ENCODE measurements around the gene GOLPH3. TPM values are rescaled to one million over a fixed set of nuclear protein-coding genes. Genes with fewer than 3 reads are reported as not detected.

The GOLPH3 gene
- total RNA-seq, 1 experiment from 2014 or later = 56.7 TPM

DNA sequence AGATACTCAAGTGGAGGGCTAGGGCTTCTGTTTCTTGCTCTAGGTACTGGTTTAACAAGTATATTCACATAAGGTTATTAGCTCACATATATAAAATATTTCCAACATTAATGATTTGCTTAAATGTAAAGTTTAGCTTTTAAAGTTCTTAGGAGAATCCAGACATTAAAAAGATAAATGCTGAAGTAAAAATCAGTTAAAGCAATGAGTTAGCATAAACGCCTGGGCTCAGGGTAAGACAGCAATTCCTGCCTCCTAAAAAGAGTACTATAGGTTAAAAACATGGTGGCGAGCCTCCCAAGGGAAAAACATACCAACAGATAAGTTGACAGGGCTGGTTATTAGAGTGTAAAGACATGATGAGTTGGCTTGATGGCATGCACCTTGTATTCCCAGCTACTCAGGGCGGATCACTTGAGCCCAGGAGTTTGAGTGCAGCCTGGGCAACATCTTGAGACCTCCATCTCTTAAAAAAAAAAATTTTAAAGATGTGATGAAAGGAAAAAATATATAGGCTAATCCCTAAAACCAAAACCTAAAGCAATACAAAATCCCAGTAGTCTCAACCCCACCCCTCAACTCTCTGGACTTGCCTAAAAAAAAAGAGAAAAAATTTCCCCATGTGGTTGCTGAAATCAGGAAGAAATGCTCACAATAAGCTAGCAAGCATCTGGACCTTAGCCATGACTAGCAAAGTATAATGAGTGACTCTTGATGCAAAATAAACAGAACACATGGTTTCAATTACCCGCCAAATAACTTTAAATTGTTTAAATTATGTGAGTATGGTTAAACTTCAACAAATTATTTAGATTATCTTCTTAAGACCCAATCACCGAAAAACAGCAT is 3.6 kb downstream of the GOLPH3 start:
- DNase-seq (ENCODE audit: low read depth) = peak; percentile 57

- no peak for DNase-seq (ENCODE audit: low read depth)
These were observed 5.6 kb downstream of the GOLPH3 start for GRCh38 chr5:32168460-32169033.

GRCh38 chr5:32165597-32165996 is 8.5 kb downstream of the GOLPH3 start:
- DNase-seq (ENCODE audit: low read depth) = no peak

- DNase-seq (ENCODE audit: low read depth) = no peak
These were observed 10.3 kb downstream of the GOLPH3 start for GRCh38 chr5:32163785-32164184.

DNA sequence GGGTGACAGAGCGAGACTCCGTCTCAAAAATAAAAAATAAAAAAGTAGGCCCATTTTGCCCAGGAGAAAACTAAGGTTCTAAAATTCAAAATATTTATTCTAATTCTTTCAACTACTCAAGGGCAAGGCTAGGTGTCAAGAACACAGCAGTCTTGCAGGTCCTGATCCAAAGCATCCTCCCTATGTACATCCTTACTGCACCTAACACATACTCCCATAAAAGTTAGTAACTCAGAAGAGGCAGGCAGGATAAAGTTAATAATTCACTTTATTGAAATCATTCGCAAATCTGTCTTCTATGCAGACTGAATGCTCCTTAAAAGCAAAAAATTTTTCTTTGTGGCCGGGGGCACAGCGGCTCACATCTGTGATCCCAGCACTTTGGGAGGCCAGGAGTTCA is 11.1 kb downstream of the GOLPH3 start:
- DNase-seq (ENCODE audit: low read depth) = no peak

GRCh38 chr5:32160228-32160627 is 13.9 kb downstream of the GOLPH3 start:
- no peak for DNase-seq (ENCODE audit: low read depth)

- no peak for DNase-seq (ENCODE audit: low read depth)
These were observed 14.6 kb downstream of the GOLPH3 start for GRCh38 chr5:32159328-32160072.

- DNase-seq (ENCODE audit: low read depth) = no peak
These were observed 15.5 kb downstream of the GOLPH3 start for GRCh38 chr5:32158679-32158975.

GRCh38 chr5:32157078-32157477 is 17.0 kb downstream of the GOLPH3 start:
- no peak for DNase-seq (ENCODE audit: low read depth)

- DNase-seq (ENCODE audit: low read depth) = no peak
These were observed 17.5 kb downstream of the GOLPH3 start for GRCh38 chr5:32156635-32157034.

GRCh38 chr5:32155211-32155610 is 18.9 kb downstream of the GOLPH3 start:
- DNase-seq (ENCODE audit: low read depth) = no peak

GRCh38 chr5:32153723-32154122 is 20.4 kb downstream of the GOLPH3 start:
- no peak for DNase-seq (ENCODE audit: low read depth)

DNA sequence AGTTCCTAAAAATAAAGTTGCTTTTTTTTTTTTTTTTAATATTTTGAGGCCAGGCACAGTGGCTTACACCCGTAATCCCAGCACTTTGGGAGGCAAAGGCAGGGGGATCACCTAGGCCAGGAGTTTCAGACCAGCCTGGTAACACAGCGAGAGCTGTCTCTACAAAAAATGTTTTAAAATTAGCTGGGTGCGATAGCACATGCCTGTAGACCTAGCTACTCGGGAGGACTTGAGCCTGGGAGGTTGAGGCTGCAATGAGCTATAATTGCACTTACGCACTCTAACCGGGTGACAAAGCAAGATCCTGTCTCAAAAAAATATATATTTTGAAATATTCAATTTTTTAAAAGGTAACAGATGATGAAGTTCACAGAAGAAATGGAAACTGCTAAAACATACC is 22.9 kb downstream of the GOLPH3 start:
- no peak for DNase-seq (ENCODE audit: low read depth)

- no peak for DNase-seq (ENCODE audit: low read depth)
These were observed 23.8 kb downstream of the GOLPH3 start for GRCh38 chr5:32150366-32150765.

DNA sequence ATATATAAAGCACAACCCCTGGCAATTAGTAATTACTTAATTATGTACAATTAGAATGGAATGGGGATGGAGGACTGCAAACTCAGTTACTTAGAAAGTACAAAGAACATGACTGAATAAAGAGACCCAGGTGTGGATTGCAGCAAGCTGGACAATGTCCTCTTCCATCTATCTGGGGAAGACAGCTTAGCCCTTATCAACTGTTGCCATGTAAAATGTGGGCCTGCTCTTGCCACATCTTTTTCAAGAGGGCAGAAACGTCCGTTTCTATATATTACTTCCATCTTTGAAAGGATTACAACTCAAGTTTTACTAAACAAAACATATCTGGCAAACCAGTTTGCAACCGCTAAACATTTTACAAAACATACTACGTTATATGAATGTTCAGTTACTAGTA is 26.2 kb downstream of the GOLPH3 start:
- DNase-seq (ENCODE audit: low read depth) = no peak

DNA sequence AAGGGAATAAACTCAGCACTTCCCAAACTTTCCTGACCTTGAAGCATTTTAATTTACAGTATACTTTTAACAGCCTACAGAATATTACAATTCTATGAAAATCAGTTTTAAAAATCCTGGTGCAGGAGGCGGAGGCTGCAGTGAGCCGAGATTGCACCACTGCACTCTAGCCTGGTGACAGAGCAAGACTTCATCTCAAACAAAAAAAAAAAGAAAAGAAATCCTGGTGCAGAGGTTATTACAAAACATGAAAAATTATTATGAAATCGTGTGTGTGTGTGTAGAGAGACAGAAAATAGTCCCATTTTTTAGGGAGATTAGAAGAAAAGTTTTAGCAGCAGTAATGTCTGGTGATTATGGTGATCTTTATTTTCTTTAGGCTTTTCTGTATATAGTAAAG is 26.9 kb downstream of the GOLPH3 start:
- DNase-seq (ENCODE audit: low read depth) = no peak

GRCh38 chr5:32145378-32145777 is 28.7 kb downstream of the GOLPH3 start:
- no peak for DNase-seq (ENCODE audit: low read depth)

DNA sequence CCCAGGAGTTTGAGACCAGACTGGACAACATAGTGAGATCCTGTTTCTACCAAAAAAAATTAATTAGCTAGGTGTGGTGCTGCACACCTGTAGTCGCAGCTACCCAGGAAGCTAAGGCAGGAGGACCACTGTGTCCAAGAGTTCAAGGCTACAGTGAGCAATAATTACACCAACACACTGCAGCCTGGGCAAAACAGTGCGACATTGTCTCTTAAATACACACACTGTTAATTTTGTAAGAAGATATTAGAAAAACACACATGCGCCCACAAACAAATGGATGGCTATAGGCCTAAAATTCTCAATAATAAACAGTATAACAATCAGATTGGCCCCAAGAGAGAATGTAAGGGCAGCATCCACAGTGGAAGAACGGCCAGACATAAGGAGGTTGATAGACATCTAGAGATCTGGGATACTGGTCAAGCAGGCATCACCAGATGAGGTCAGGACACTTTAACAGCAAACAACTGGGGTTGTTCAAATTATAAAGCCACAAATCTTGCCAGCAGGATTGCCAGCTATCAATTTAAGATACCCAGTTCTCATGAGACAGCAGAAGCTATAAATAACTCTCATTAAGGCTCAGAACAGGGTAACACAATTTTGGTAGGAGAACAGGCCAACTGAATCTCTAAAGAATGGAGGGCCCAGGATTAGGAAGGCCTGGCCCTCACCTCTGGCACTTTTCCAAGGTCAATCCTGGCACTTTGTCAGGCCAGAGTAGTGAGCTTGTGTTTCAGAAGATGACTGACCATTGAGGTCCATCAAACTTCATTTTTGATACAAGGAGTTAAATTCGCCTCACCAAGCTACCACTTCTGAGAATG is 29.5 kb downstream of the GOLPH3 start:
- no peak for DNase-seq (ENCODE audit: low read depth)

DNA sequence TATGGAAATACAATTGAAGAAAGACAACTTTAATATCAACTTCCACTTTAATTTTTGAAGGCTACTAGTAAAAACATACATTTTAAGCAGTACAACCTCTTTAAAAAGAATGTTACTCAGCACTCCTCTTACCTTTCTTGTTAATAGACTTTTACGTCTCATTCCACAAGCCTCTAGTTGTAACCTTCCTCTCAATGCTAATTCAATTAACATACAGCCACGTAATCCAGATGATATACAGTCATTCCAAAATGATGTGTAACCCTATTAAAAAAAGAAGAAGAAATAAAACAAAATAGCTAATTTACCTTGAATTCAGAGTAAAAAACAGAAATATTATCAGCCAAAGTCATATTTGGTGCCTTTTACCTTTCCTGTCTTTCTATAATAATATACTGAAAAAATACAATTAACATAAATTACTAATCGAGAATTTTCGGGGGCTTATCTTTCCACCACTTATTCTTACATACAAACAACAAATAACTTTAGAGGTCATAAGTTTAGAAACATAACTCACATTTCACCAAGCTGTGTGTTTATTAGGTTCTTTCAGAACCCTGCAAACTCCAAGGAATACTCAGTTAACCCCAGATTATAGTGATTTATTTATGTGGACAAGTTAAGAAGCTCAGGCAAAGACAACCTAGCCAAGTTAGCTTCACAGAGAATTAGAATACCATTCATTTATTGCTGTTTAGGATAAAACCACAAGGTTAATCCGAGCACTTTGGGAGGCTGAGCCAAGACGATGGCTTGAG is 30.3 kb downstream of the GOLPH3 start:
- DNase-seq (ENCODE audit: low read depth) = no peak

GRCh38 chr5:32138839-32139493 is 35.2 kb downstream of the GOLPH3 start:
- DNase-seq (ENCODE audit: low read depth) = peak; percentile 42

DNA sequence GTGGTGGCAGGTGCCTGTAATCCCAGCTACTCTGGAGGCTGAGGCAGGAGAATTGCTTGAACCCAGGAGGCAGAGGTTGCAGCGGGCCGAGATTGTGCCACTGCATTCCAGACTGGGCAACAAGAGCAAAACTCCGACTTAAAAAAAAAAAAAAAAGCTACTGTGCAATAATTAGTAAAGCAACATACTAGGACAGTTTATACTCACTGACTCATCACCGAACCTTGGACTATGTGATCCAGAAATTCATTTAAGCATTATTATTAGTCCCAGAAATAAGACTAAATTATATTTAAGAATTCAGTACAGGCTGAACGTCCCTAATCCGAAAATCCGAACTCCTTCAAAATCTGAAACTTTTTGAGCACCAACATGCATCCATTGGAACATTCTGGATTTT is 37.8 kb downstream of the GOLPH3 start:
- DNase-seq (ENCODE audit: low read depth) = no peak

All from RPMI7951 (cell line).